HEK293 (cell line): ENCODE results near the gene TSHZ3.

Source experiments
- CTCF ChIA-PET: fragments of 350-600 bp; formaldehyde crosslinking; extraction: SDS; loops from one replicate; lab custom pipeline; 2021; ENCODE audit warnings: antibody characterized with exemption; lab: Yijun Ruan, JAX
- POLR2A ChIA-PET: fragments of 300-600 bp; formaldehyde crosslinking; extraction: SDS; loops from one replicate; lab custom pipeline; 2020; ENCODE audit warnings: antibody characterized with exemption, inconsistent platforms; lab: Yijun Ruan, JAX
- H3K27ac ChIP-seq: fragments of 200-500 bp; sonication (Bioruptor generic); 2 replicates; pipeline ENCODE4 v1.5.1; 2014; ENCODE audit warnings: low read depth, low read length, control low read depth, inconsistent platforms; ENCODE audit errors: extremely low read depth
- H3K36me3 ChIP-seq, 2 experiments: fragments of 200-500 bp in 1 of 2; sonication (Bioruptor generic) in 1 of 2; 1 replicate in 1 of 2; 2 replicates in 1 of 2; pipeline ENCODE4 v1.5.1; 2014 to 2017; ENCODE audit warnings: inconsistent platforms in 2 of 2, low read length in 2 of 2; ENCODE audit not compliant: control insufficient read depth in 2 of 2, insufficient read depth in 1 of 2
- H3K4me1 ChIP-seq: fragments of 200-500 bp; sonication (Bioruptor generic); 2 replicates; pipeline ENCODE4 v1.5.1; 2014; ENCODE audit warnings: mild to moderate bottlenecking, low read length, inconsistent platforms; ENCODE audit not compliant: control insufficient read depth, insufficient read depth
- H3K4me3 ChIP-seq: 2 replicates; pipeline ENCODE4 v1.5.1; 2011; ENCODE audit warnings: low read depth, mild to moderate bottlenecking, control low read depth, low read length, moderate library complexity
- H3K9me3 ChIP-seq: fragments of 200-500 bp; sonication (Bioruptor generic); 2 replicates; pipeline ENCODE4 v1.5.1; 2014; ENCODE audit warnings: low read depth, low read length, inconsistent platforms; ENCODE audit not compliant: control insufficient read depth, insufficient read depth
- ATF2 ChIP-seq: fragments of 450-650 bp; formaldehyde crosslinking; IDR thresholded peaks from 2 replicates; pipeline ENCODE4 v1.5.1; 2016; ENCODE audit warnings: missing biosample characterization, missing genetic modification characterization, low read depth
- OSR2 ChIP-seq: fragments of 450-650 bp; formaldehyde crosslinking; IDR thresholded peaks from 2 replicates; pipeline ENCODE4 v1.5.1; 2016; ENCODE audit warnings: missing biosample characterization, missing genetic modification characterization
- PATZ1 ChIP-seq: fragments of 450-650 bp; formaldehyde crosslinking; IDR thresholded peaks from 2 replicates; pipeline ENCODE4 v1.5.1; 2016; ENCODE audit warnings: missing biosample characterization, missing genetic modification characterization
- PBX3 ChIP-seq: sonication (generic); formaldehyde crosslinking; IDR thresholded peaks from 2 replicates; pipeline ENCODE4 v1.8.1; 2022; ENCODE audit warnings: mild to moderate bottlenecking, moderate library complexity, missing genetic modification reagents
- REST ChIP-seq: fragments of 450-650 bp; formaldehyde crosslinking; IDR thresholded peaks from 2 replicates; pipeline ENCODE4 v1.5.1; 2016; ENCODE audit warnings: missing biosample characterization, missing genetic modification characterization
- SCRT1 ChIP-seq: fragments of 450-650 bp; formaldehyde crosslinking; IDR thresholded peaks from 2 replicates; pipeline ENCODE4 v1.5.1; 2016; ENCODE audit warnings: missing biosample characterization, missing genetic modification characterization, borderline replicate concordance
- SP2 ChIP-seq: fragments of 450-650 bp; formaldehyde crosslinking; IDR thresholded peaks from 2 replicates; pipeline ENCODE4 v1.5.1; 2016; ENCODE audit warnings: missing biosample characterization, missing genetic modification characterization
- ZNF23 ChIP-seq: fragments of 450-650 bp; formaldehyde crosslinking; IDR thresholded peaks from 2 replicates; pipeline ENCODE4 v1.5.1; 2016; ENCODE audit warnings: missing biosample characterization, missing genetic modification characterization, borderline replicate concordance
- ZNF239 ChIP-seq: fragments of 450-650 bp; formaldehyde crosslinking; IDR thresholded peaks from 2 replicates; pipeline ENCODE4 v1.5.1; 2016; ENCODE audit warnings: missing biosample characterization, missing genetic modification characterization
- ZNF248 ChIP-seq: fragments of 450-650 bp; formaldehyde crosslinking; IDR thresholded peaks from 2 replicates; pipeline ENCODE4 v1.5.1; 2017; ENCODE audit warnings: missing biosample characterization, missing genetic modification characterization
- ZNF335 ChIP-seq: fragments of 450-650 bp; formaldehyde crosslinking; conservative IDR thresholded peaks from 2 replicates; pipeline ENCODE4 v1.5.1; 2016; ENCODE audit warnings: missing biosample characterization, missing genetic modification characterization
- ZNF391 ChIP-seq: fragments of 450-650 bp; formaldehyde crosslinking; IDR thresholded peaks from 2 replicates; pipeline ENCODE4 v1.5.1; 2016; ENCODE audit warnings: low read depth, missing biosample characterization, missing genetic modification characterization, borderline replicate concordance
- ZNF514 ChIP-seq: fragments of 450-650 bp; formaldehyde crosslinking; IDR thresholded peaks from 2 replicates; pipeline ENCODE4 v1.5.1; 2016; ENCODE audit warnings: missing biosample characterization, missing genetic modification characterization
- ZNF560 ChIP-seq: fragments of 450-650 bp; formaldehyde crosslinking; IDR thresholded peaks from 2 replicates; pipeline ENCODE4 v1.5.1; 2017; ENCODE audit warnings: missing biosample characterization, missing genetic modification characterization, borderline replicate concordance
- ZNF580 ChIP-seq: fragments of 450-650 bp; formaldehyde crosslinking; IDR thresholded peaks from 2 replicates; pipeline ENCODE4 v1.5.1; 2016; ENCODE audit warnings: missing biosample characterization, missing genetic modification characterization
- ZNF610 ChIP-seq: fragments of 450-650 bp; formaldehyde crosslinking; IDR thresholded peaks from 2 replicates; pipeline ENCODE4 v1.5.1; 2016; ENCODE audit warnings: missing biosample characterization, missing genetic modification characterization, borderline replicate concordance
- ZNF624 ChIP-seq: fragments of 450-650 bp; formaldehyde crosslinking; IDR thresholded peaks from 2 replicates; pipeline ENCODE4 v1.5.1; 2017; ENCODE audit warnings: missing biosample characterization, missing genetic modification characterization
- ZNF629 ChIP-seq: fragments of 450-650 bp; formaldehyde crosslinking; IDR thresholded peaks from 2 replicates; pipeline ENCODE4 v1.5.1; 2017; ENCODE audit warnings: missing biosample characterization, missing genetic modification characterization

TSHZ3 gene

GRCh38 chr19:31271306-31271911 lies 77.8 kb downstream of the TSHZ3 start:
- POLR2A ChIA-PET, result no interaction called here

More at GRCh38 chr19:31271306-31271911, 77.8 kb downstream of the TSHZ3 start:
- TF ChIP-seq ZNF514 (tag by site-specific recombination) (no peak), OSR2 (no peak), ZNF248 (tag by site-specific recombination) (no peak), ZNF391 (tag by site-specific recombination) (no peak), PBX3 (CRISPR knock-in tag) (no peak), ZNF629 (tag by site-specific recombination) (no peak), ZNF624 (no peak), PATZ1 (tag by site-specific recombination) (no peak), REST (tag by site-specific recombination) (no peak), ATF2 (tag by site-specific recombination) (no peak), ZNF610 (no peak), ZNF239 (tag by site-specific recombination) (no peak), ZNF335 (no peak), SCRT1 (tag by site-specific recombination) (no peak), SP2 (tag by site-specific recombination) (no peak), ZNF580 (tag by site-specific recombination) (no peak), ZNF560 (tag by site-specific recombination) (no peak), ZNF23 (no peak)
- no peaks in the 10 kb centered on the region for H3K9me3 ChIP-seq
- no peak overlapping the region for H3K4me3 ChIP-seq
- no peak overlapping the region for H3K27ac ChIP-seq
- CTCF ChIA-PET, result no interaction called here
- peaks cover 7 to 8% of the 10 kb centered on the region in 2 experiments; a peak in 2 of 3 replicates for H3K36me3 ChIP-seq
- peaks cover 29% of the 10 kb centered on the region for H3K4me1 ChIP-seq
